HUES64 (cell line): ENCODE results near the gene RTP2.
"Not testable (repeated sequence)": the region's sequence is repeated elsewhere in the genome, so short reads cannot be mapped to it uniquely, and the experiment has no call there.

Experiments used
- H3K27ac ChIP-seq: 2 replicates; pipeline ENCODE4 v1.7.0; 2013; ENCODE audit warnings: low read depth, low read length, inconsistent platforms
- H3K27me3 ChIP-seq: 2 replicates; pipeline ENCODE4 v1.6.1; 2013; ENCODE audit warnings: mild to moderate bottlenecking, low read length; ENCODE audit not compliant: insufficient read depth
- H3K36me3 ChIP-seq: 2 replicates; pipeline ENCODE4 v1.6.1; 2013; ENCODE audit warnings: mild to moderate bottlenecking, low read length; ENCODE audit not compliant: insufficient read depth
- H3K4me1 ChIP-seq: 2 replicates; pipeline ENCODE4 v1.6.1; 2013; ENCODE audit warnings: mild to moderate bottlenecking, low read length, moderate library complexity; ENCODE audit not compliant: insufficient read depth
- H3K4me3 ChIP-seq: 2 replicates; pipeline ENCODE4 v1.5.1; 2013; ENCODE audit warnings: mild to moderate bottlenecking, low read length, moderate library complexity
- H3K9ac ChIP-seq: 2 replicates; pipeline ENCODE4 v1.6.1; 2013; ENCODE audit warnings: mild to moderate bottlenecking, low read depth, low read length
- H3K9me3 ChIP-seq: 2 replicates; pipeline ENCODE4 v1.6.1; 2013; ENCODE audit warnings: low read depth, low read length; ENCODE audit not compliant: insufficient read depth
- WGBS: fragments of 150-250, 120-280 bp; methylation state at CpG from one replicate; pipeline ENCODE4 v1.1.7; 2013; ENCODE audit warnings: missing lambda C conversion rate; 5-methylcytosine and 5-hydroxymethylcytosine counted together

Gene RTP2

GRCh38 chr3:187685948-187686347, 16.4 kb downstream of the RTP2 start:
- WGBS, result 95% methylated on average over 7 of the region's 7 CpGs
- H3K9ac ChIP-seq, result no peak overlapping the region
- H3K27ac ChIP-seq, result no peak overlapping the region
- no peaks in the 10 kb centered on the region for H3K27me3 ChIP-seq
- H3K36me3 ChIP-seq, result no peaks in the 10 kb centered on the region
- H3K4me3 ChIP-seq, result no peak overlapping the region
- peaks cover 20% of the 10 kb centered on the region for H3K9me3 ChIP-seq
- H3K4me1 ChIP-seq, result no peaks in the 10 kb centered on the region

- Histone ChIP-seq H3K36me3 (no peaks in the 10 kb centered on the region), H3K9me3 (peaks cover 20% of the 10 kb centered on the region), H3K4me1 (no peaks in the 10 kb centered on the region), H3K27ac (no peak overlapping the region), H3K27me3 (no peaks in the 10 kb centered on the region), H3K9ac (no peak overlapping the region), H3K4me3 (no peak overlapping the region)
- WGBS, result 100% methylated on average over 1 of the region's 2 CpGs
These were observed 17.5 kb downstream of the RTP2 start for GRCh38 chr3:187684880-187685279.

- Histone ChIP-seq H3K27me3 (no peaks in the 10 kb centered on the region), H3K27ac (no peak overlapping the region), H3K36me3 (no peaks in the 10 kb centered on the region), H3K4me1 (peaks cover under 1% of the 10 kb centered on the region), H3K9me3 (peaks cover 20% of the 10 kb centered on the region), H3K9ac (no peak overlapping the region), H3K4me3 (no peak overlapping the region)
- WGBS, result 100% methylated on average over 1 of the region's 1 CpG
These were observed 17.9 kb downstream of the RTP2 start for GRCh38 chr3:187684444-187684843.

GRCh38 chr3:187681756-187682155, 20.6 kb downstream of the RTP2 start:
- WGBS, result 93% methylated on average over 11 of the region's 11 CpGs

GRCh38 chr3:187679638-187680396, 22.5 kb downstream of the RTP2 start:
- no peak overlapping the region for H3K4me3 ChIP-seq
- peaks cover 2% of the 10 kb centered on the region; the same call in 1 of the 2 replicates for H3K9me3 ChIP-seq
- H3K36me3 ChIP-seq, result no peaks in the 10 kb centered on the region
- H3K9ac ChIP-seq, result no peak overlapping the region
- peaks cover 3% of the 10 kb centered on the region for H3K4me1 ChIP-seq
- H3K27me3 ChIP-seq, result no peaks in the 10 kb centered on the region
- WGBS, result 35% methylated on average over 7 of the region's 7 CpGs
- no peak overlapping the region for H3K27ac ChIP-seq

More at GRCh38 chr3:187681756-187682155, 20.6 kb downstream of the RTP2 start:
- not testable (repeated sequence) for H3K27me3 ChIP-seq, H3K36me3 ChIP-seq, H3K9ac ChIP-seq, H3K4me1 ChIP-seq, H3K27ac ChIP-seq, H3K4me3 ChIP-seq
- H3K9me3 ChIP-seq, result peaks cover 19% of the 10 kb centered on the region

GRCh38 chr3:187678726-187679268, 23.6 kb downstream of the RTP2 start:
- no peaks in the 10 kb centered on the region for H3K36me3 ChIP-seq
- H3K27ac ChIP-seq, result no peak overlapping the region
- no peak overlapping the region for H3K4me3 ChIP-seq
- no peaks in the 10 kb centered on the region for H3K9me3 ChIP-seq
- H3K9ac ChIP-seq, result no peak overlapping the region
- no peaks in the 10 kb centered on the region for H3K27me3 ChIP-seq
- H3K4me1 ChIP-seq, result peaks cover 3% of the 10 kb centered on the region
- 25% methylated on average over 5 of the region's 5 CpGs for WGBS

- Histone ChIP-seq H3K4me1 (peaks cover 3% of the 10 kb centered on the region), H3K27ac (no peak overlapping the region), H3K36me3 (no peaks in the 10 kb centered on the region), H3K4me3 (no peak overlapping the region), H3K9me3 (no peaks in the 10 kb centered on the region), H3K27me3 (peaks cover 8% of the 10 kb centered on the region), H3K9ac (no peak overlapping the region)
- WGBS, result 91% methylated on average over 1 of the region's 1 CpG
These were observed 24.8 kb downstream of the RTP2 start for GRCh38 chr3:187677604-187678003.

GRCh38 chr3:187673012-187673411, 29.3 kb downstream of the RTP2 start:
- Histone ChIP-seq H3K27ac (no peak overlapping the region), H3K9me3 (no peaks in the 10 kb centered on the region), H3K36me3 (no peaks in the 10 kb centered on the region), H3K27me3 (peaks cover 39% of the 10 kb centered on the region), H3K4me1 (peaks cover 4% of the 10 kb centered on the region; the same call in 1 of the 2 replicates), H3K9ac (no peak overlapping the region), H3K4me3 (no peak overlapping the region)
- 82% methylated on average over 2 of the region's 3 CpGs for WGBS

- WGBS, result 8% methylated on average over 46 of the region's 46 CpGs
- peaks cover 39% of the 10 kb centered on the region for H3K27me3 ChIP-seq
- peak within 1 kb of the TSS; percentile 44 for H3K4me3 ChIP-seq
- no peak within 1 kb of the TSS for H3K9ac ChIP-seq
- H3K36me3 ChIP-seq, result no peaks in the 10 kb centered on the region
- H3K9me3 ChIP-seq, result no peaks in the 10 kb centered on the region
- H3K27ac ChIP-seq, result no peak within 1 kb of the TSS
- peaks cover 4% of the 10 kb centered on the region; the same call in 1 of the 2 replicates for H3K4me1 ChIP-seq
These were observed 32.5 kb downstream of the RTP2 start, which contains the start of gene SST for GRCh38 chr3:187669675-187670504. TSS of gene SST (minus strand) at chr3:187670394. CDS start at chr3:187670291, 103 bp downstream.

- Histone ChIP-seq H3K27me3 (peaks cover 30% of the 10 kb centered on the region), H3K4me3 (no peak overlapping the region), H3K27ac (no peak overlapping the region), H3K4me1 (peaks cover 4% of the 10 kb centered on the region; the same call in 1 of the 2 replicates), H3K36me3 (no peaks in the 10 kb centered on the region), H3K9ac (no peak overlapping the region), H3K9me3 (no peaks in the 10 kb centered on the region)
These were observed 34.8 kb downstream of the RTP2 start for GRCh38 chr3:187667526-187667925.
